ENCODE results near the gene MCU. TPM values are rescaled to one million over a fixed set of nuclear protein-coding genes. Genes with fewer than 3 reads are reported as not detected.

Gene MCU
- total and polyA plus RNA-seq, 2 of the 8 experiments (the other 6 are each of a cell fraction or from before 2014, with no cell fraction given): 51.6 to 62.2 TPM

- Histone ChIP-seq H3K79me2 (ENCODE audit: control insufficient read depth in 1 of 2, insufficient read depth in 2 of 2, low read length in 2 of 2) (peaks cover 0 to 15% of the 10 kb centered on the region in 2 experiments; a peak in 3 of 4 replicates), H3K23ac (ENCODE audit: insufficient read length) (no peak overlapping the region), H2AK5ac (ENCODE audit: low read depth, low read length) (no peak overlapping the region; the same call in 1 of the 2 replicates), H2BK20ac (ENCODE audit: low read length) (no peak overlapping the region), H3K4ac (replicated peaks; ENCODE audit: insufficient read length, low read depth, low read length) (no peak overlapping the region), H3K23me2 (ENCODE audit: low read depth, low read length) (no peaks in the 10 kb centered on the region), H3K27me3 (replicated peaks in 1 of 4; ENCODE audit: control insufficient read depth in 3 of 4, extremely low read depth in 1 of 4, insufficient read depth in 3 of 4, low read length in 3 of 4) (no peaks in the 10 kb centered on the region), H3K4me2 (ENCODE audit: insufficient read depth in 1 of 2, low read depth in 2 of 2, low read length in 2 of 2) (no peak overlapping the region), H3K27ac (ENCODE audit: low read depth, low read length) (no peak overlapping the region), H4K91ac (replicated peaks; ENCODE audit: insufficient read length, low read length) (no peak overlapping the region), H2BK120ac (replicated peaks; ENCODE audit: low read depth, low read length) (no peak overlapping the region), H3K14ac (ENCODE audit: insufficient read length) (no peak overlapping the region), H2AFZ (ENCODE audit: low read length) (no peak overlapping the region), H3K36me3 (ENCODE audit: control insufficient read depth in 2 of 4, insufficient read depth in 4 of 4, low read length in 3 of 4) (no peaks in the 10 kb centered on the region), H2BK12ac (ENCODE audit: low read depth, low read length) (no peak overlapping the region), H3K4me1 (replicated peaks in 1 of 4; ENCODE audit: control insufficient read depth in 3 of 4, insufficient read depth in 4 of 4, low read length in 3 of 4) (peaks cover 0 to 4% (median 1%) of the 10 kb centered on the region in 4 experiments; a peak in 4 of 7 replicates), H3K4me3 (ENCODE audit: extremely low read depth in 1 of 4, insufficient read depth in 2 of 4, low read depth in 3 of 4, low read length in 4 of 4) (no peak overlapping the region), H2BK5ac (ENCODE audit: low read depth, low read length) (no peak overlapping the region), H3K79me1 (ENCODE audit: low read depth, low read length) (no peaks in the 10 kb centered on the region; the same call in 1 of the 2 replicates), H2BK15ac (ENCODE audit: low read length) (no peak overlapping the region), H3K56ac (replicated peaks; ENCODE audit: insufficient read length, low read depth, low read length) (no peak overlapping the region), H3K18ac (ENCODE audit: extremely low read depth, low read length) (no peak overlapping the region), H4K8ac (ENCODE audit: extremely low read depth, insufficient read depth, low read length) (no peak overlapping the region), H4K5ac (ENCODE audit: insufficient read length, low read depth, low read length) (no peak overlapping the region), H4K20me1 (replicated peaks in 1 of 2; ENCODE audit: control insufficient read depth in 1 of 2, insufficient read depth in 2 of 2, low read length in 2 of 2) (no peaks in the 10 kb centered on the region), H3K9me3 (ENCODE audit: insufficient read depth in 2 of 2, low read depth in 1 of 2, low read length in 1 of 2) (no peaks in the 10 kb centered on the region), H3K9ac (replicated peaks in 1 of 4; ENCODE audit: extremely low read depth in 1 of 4, low read depth in 3 of 4, low read length in 3 of 4) (no peak overlapping the region)
- ChIA-PET POLR2A (ENCODE audit: partially characterized antibody) (no interaction called here), CTCF (ENCODE audit: partially characterized antibody) (interaction anchor here (1.6 to 2.2 kb wide), 2 partner anchors 33 to 260 kb away, joined by 3 to 5 read pairs; no protein-coding TSS in a partner anchor)
- TF ChIP-seq GTF2F1 (IDR thresholded peaks at IDR 0.05; ENCODE audit: borderline replicate concordance, low read depth, low read length) (no peak), E2F6 (IDR thresholded peaks at IDR 0.05) (no peak), BRCA1 (IDR thresholded peaks at IDR 0.05; ENCODE audit: low read depth, low read length) (no peak), RAD21 (IDR thresholded peaks at IDR 0.05 in 1 of 2, conservative IDR thresholded peaks at IDR 0.05 in 1 of 2; ENCODE audit: low read depth in 2 of 2, low read length in 2 of 2) (no peak), HDAC2 (IDR thresholded peaks at IDR 0.05; ENCODE audit: borderline replicate concordance in 1 of 2, low read depth in 2 of 2, low read length in 2 of 2) (no peak)
- FAIRE-seq (no peak), DNase-seq (ENCODE audit: low read depth in 1 of 2, low spot score in 2 of 2) (no peak)
- WGBS, 2 experiments (ENCODE audit: extremely low coverage in 1 of 2, insufficient coverage in 1 of 2, insufficient read length in 1 of 2, insufficient replicate concordance in 2 of 2, low coverage in 1 of 2, low lambda C conversion rate in 2 of 2, missing lambda C conversion rate in 1 of 2): 91% methylated on average over 3 of the region's 5 CpGs; no CpG with 5 or more reads in 1 of the 2 experiments
These were observed 109.4 kb downstream of the MCU start for GRCh38 chr10:72801263-72801868.
